A673 (cell line): ENCODE results near the gene TMEM161B. TPM values are rescaled to one million over a fixed set of nuclear protein-coding genes. Genes with fewer than 3 reads are reported as not detected.
"Not testable (repeated sequence)": the region's sequence is repeated elsewhere in the genome, so short reads cannot be mapped to it uniquely, and the experiment has no call there.

Experiments
- BruUV-seq: library from RNA; stranded (reverse); fragments of 400-500 nt; replicated peaks from 2 replicates; lab custom pipeline; 2021; lab: Mats Ljungman, UMichigan
- CTCF ChIA-PET: fragments of 300-600 bp; sonication (Branson Sonifier 250); formaldehyde crosslinking; loops from one replicate; lab custom pipeline; 2022; ENCODE audit warnings: antibody characterized with exemption; lab: Charles Lee
- POLR2A ChIA-PET: fragments of 300-600 bp; sonication (Branson Sonifier 250); formaldehyde crosslinking; loops from one replicate; lab custom pipeline; 2022; ENCODE audit warnings: antibody characterized with exemption; ENCODE audit not compliant: low non-redundant PET; lab: Charles Lee
- DNase-seq: peaks from one replicate; pipeline ENCODE4 v3.0.0-alpha.2; 2015; ENCODE audit warnings: low spot score
- H3K27ac ChIP-seq: fragments of 200-600 bp; sonication (generic); 2 replicates; pipeline ENCODE4 v1.5.1; 2016; ENCODE audit warnings: mixed run types, low read depth, mild to moderate bottlenecking, mixed read lengths, antibody characterized with exemption, low read length; ENCODE audit not compliant: poor library complexity, severe bottlenecking
- H3K27me3 ChIP-seq: fragments of 200-600 bp; sonication (generic); replicated peaks from 2 replicates; pipeline ENCODE4 v1.6.1; 2017; ENCODE audit warnings: mixed run types, low read depth, mild to moderate bottlenecking, mixed read lengths, antibody characterized with exemption, low read length; ENCODE audit not compliant: insufficient read depth, poor library complexity
- H3K36me3 ChIP-seq: fragments of 200-600 bp; sonication (generic); 2 replicates; pipeline ENCODE4 v1.6.1; 2016; ENCODE audit warnings: mixed run types, mild to moderate bottlenecking, mixed read lengths, antibody characterized with exemption, low read length; ENCODE audit not compliant: insufficient read depth, poor library complexity, severe bottlenecking
- H3K4me1 ChIP-seq: fragments of 200-600 bp; sonication (generic); 2 replicates; pipeline ENCODE4 v1.6.1; 2017; ENCODE audit warnings: mixed run types, mild to moderate bottlenecking, mixed read lengths, antibody characterized with exemption, low read length; ENCODE audit not compliant: insufficient read depth, poor library complexity, severe bottlenecking
- H3K4me3 ChIP-seq: fragments of 200-600 bp; sonication (generic); 2 replicates; pipeline ENCODE4 v1.5.1; 2016; ENCODE audit warnings: low read depth, mixed run types, mild to moderate bottlenecking, mixed read lengths, low read length; ENCODE audit not compliant: poor library complexity, severe bottlenecking
- H3K9me3 ChIP-seq: fragments of 200-600 bp; sonication (generic); 2 replicates; pipeline ENCODE4 v1.6.1; 2016; ENCODE audit warnings: mixed run types, low read depth, mild to moderate bottlenecking, mixed read lengths, antibody characterized with exemption, low read length; ENCODE audit not compliant: poor library complexity, severe bottlenecking
- CTCF ChIP-seq: fragments of 300-800, 200-600 bp; sonication (generic); conservative IDR thresholded peaks from 2 replicates; pipeline ENCODE4 v1.5.1; 2017; ENCODE audit warnings: low read depth, mild to moderate bottlenecking, antibody characterized with exemption, low read length, moderate library complexity, mixed read lengths
- EZH2 ChIP-seq: fragments of 200-600 bp; sonication (generic); IDR thresholded peaks from 2 replicates; pipeline ENCODE4 v1.6.1; 2017; ENCODE audit warnings: borderline replicate concordance, low read depth, mild to moderate bottlenecking, mixed read lengths, antibody characterized with exemption, low read length; ENCODE audit not compliant: poor library complexity, severe bottlenecking
- intact Hi-C: fragments of 100-400 bp; cut with micrococcal nuclease; formaldehyde crosslinking; loops from one replicate; pipeline ENCODE4 v1.10.0; 2022; ENCODE audit not compliant: unreplicated experiment
- total RNA-seq: library from RNA; stranded (reverse); gene quantifications from 2 replicates; pipeline ENCODE4 v1.2.3, GENCODE V29; 2021

TMEM161B gene
- total RNA-seq, 1 experiment from 2014 or later = 20.7 TPM

- Histone ChIP-seq H3K9me3 (peaks cover 8% of the 10 kb centered on the region), H3K27me3 (no peaks in the 10 kb centered on the region), H3K36me3 (peaks cover 14% of the 10 kb centered on the region), H3K4me3 (peak overlapping the region; percentile 71), H3K27ac (peak overlapping the region; percentile 56), H3K4me1 (peaks cover 16% of the 10 kb centered on the region)
- TF ChIP-seq CTCF (no peak), EZH2 (no peak)
- DNase-seq = no peak
- CTCF ChIA-PET = no interaction called here
- intact Hi-C loops = loop anchor here (2.0 to 5.0 kb wide), 2 partner anchors 128 to 403 kb away; no protein-coding TSS in a partner anchor
- POLR2A ChIA-PET = no interaction called here
- no TSS peak for BruUV-seq
These were observed 652 bp upstream of the TMEM161B start for GRCh38 chr5:88269222-88269771.

GRCh38 chr5:88264565-88264964 lies 4.1 kb downstream of the TMEM161B start:
- H3K36me3 ChIP-seq, BruUV-seq, intact Hi-C loops, CTCF ChIA-PET, H3K27me3 ChIP-seq, H3K4me1 ChIP-seq, H3K9me3 ChIP-seq, DNase-seq, H3K27ac ChIP-seq, POLR2A ChIA-PET, H3K4me3 ChIP-seq: not testable (repeated sequence)

- ChIA-PET CTCF (no interaction called here), POLR2A (no interaction called here)
- Histone ChIP-seq H3K9me3 (peaks cover 8% of the 10 kb centered on the region), H3K4me1 (peaks cover 4% of the 10 kb centered on the region), H3K4me3 (no peak overlapping the region), H3K36me3 (peaks cover 6% of the 10 kb centered on the region), H3K27me3 (no peaks in the 10 kb centered on the region), H3K27ac (no peak overlapping the region)
- no TSS peak for BruUV-seq
- no peak for TF ChIP-seq EZH2
- no peak for TF ChIP-seq CTCF
- DNase-seq = no peak
- intact Hi-C loops = no loop called here
These were observed 5.3 kb downstream of the TMEM161B start for GRCh38 chr5:88263349-88263748.

- H3K36me3 ChIP-seq = peaks cover 6% of the 10 kb centered on the region
- no peak for DNase-seq
- H3K9me3 ChIP-seq = peaks cover 8% of the 10 kb centered on the region
- TF ChIP-seq CTCF (no peak), EZH2 (no peak)
- H3K27me3 ChIP-seq = no peaks in the 10 kb centered on the region
- CTCF ChIA-PET = no interaction called here
- POLR2A ChIA-PET = interaction anchor here (0.7 kb wide), 1 partner anchor 16 kb away, joined by 3 read pairs; no protein-coding TSS in a partner anchor
- intact Hi-C loops = no loop called here
- H3K4me3 ChIP-seq = no peak overlapping the region
- BruUV-seq = no TSS peak
- no peaks in the 10 kb centered on the region for H3K4me1 ChIP-seq
- no peak overlapping the region for H3K27ac ChIP-seq
These were observed 6.5 kb downstream of the TMEM161B start for GRCh38 chr5:88262116-88262515.
